Large intestine (tissue), 3 donors: ENCODE data around the gene CLDN24. TPM values are rescaled to one million over a fixed set of nuclear protein-coding genes. Genes with fewer than 3 reads are reported as not detected.

Source experiments
- DNase-seq, 2 donors: peaks; one replicate each; pipeline versions ENCODE4 v3.0.0 to v3.0.0-alpha.2; 2013
- H3K27ac ChIP-seq: one replicate; pipeline ENCODE4 v1.5.1; 2013; ENCODE audit warnings: low read length
- H3K27me3 ChIP-seq: 2 replicates; pipeline ENCODE4 v1.6.1; 2013; ENCODE audit warnings: low read length; ENCODE audit not compliant: control insufficient read depth, insufficient read depth
- H3K36me3 ChIP-seq: 2 replicates; pipeline ENCODE4 v1.6.1; 2013; ENCODE audit warnings: low read length; ENCODE audit not compliant: control insufficient read depth, insufficient read depth
- H3K4me1 ChIP-seq: one replicate; pipeline ENCODE4 v1.6.1; 2013; ENCODE audit warnings: low read length; ENCODE audit not compliant: control insufficient read depth, insufficient read depth
- H3K4me3 ChIP-seq: one replicate; pipeline ENCODE4 v1.5.1; 2013; ENCODE audit warnings: low read length
- H3K9me3 ChIP-seq: one replicate; pipeline ENCODE4 v1.6.1; 2013; ENCODE audit warnings: mild to moderate bottlenecking, low read depth, low read length, moderate library complexity; ENCODE audit not compliant: control insufficient read depth
- WGBS: methylation state at CpG from one replicate; pipeline ENCODE4 v1.1.5; 2013; ENCODE audit warnings: low lambda C conversion rate; ENCODE audit not compliant: insufficient coverage; 5-methylcytosine and 5-hydroxymethylcytosine counted together
- polyA plus RNA-seq: library from polyadenylated mRNA; unstranded; fragments of 120-200 nt; gene quantifications from one replicate; pipeline ENCODE4 v1.2.1, GENCODE V29; 2013

CLDN24 gene
- polyA plus RNA-seq, 1 donor, result 0.10 TPM

GRCh38 chr4:183347566-183347965, 25.3 kb upstream of the CLDN24 start:
- Histone ChIP-seq H3K4me3 (no peak overlapping the region), H3K27ac (no peak overlapping the region), H3K4me1 (peaks cover 15% of the 10 kb centered on the region), H3K27me3 (no peaks in the 10 kb centered on the region), H3K36me3 (no peaks in the 10 kb centered on the region), H3K9me3 (no peaks in the 10 kb centered on the region)
- DNase-seq, result peak; percentile 56 to 79
- no CpG with 5 or more reads among the region's 4 CpGs for WGBS

GRCh38 chr4:183347146-183347545, 24.9 kb upstream of the CLDN24 start:
- H3K9me3 ChIP-seq, result no peaks in the 10 kb centered on the region
- no peaks in the 10 kb centered on the region for H3K36me3 ChIP-seq
- H3K4me1 ChIP-seq, result peaks cover 15% of the 10 kb centered on the region
- H3K4me3 ChIP-seq, result no peak overlapping the region
- no peak overlapping the region for H3K27ac ChIP-seq
- no CpG with 5 or more reads among the region's 8 CpGs for WGBS
- no peaks in the 10 kb centered on the region for H3K27me3 ChIP-seq
- no peak for DNase-seq

- no peak for DNase-seq
- Histone ChIP-seq H3K36me3 (no peaks in the 10 kb centered on the region), H3K9me3 (no peaks in the 10 kb centered on the region), H3K4me3 (no peak overlapping the region), H3K27ac (no peak overlapping the region), H3K4me1 (peaks cover 15% of the 10 kb centered on the region), H3K27me3 (no peaks in the 10 kb centered on the region)
- no CpG with 5 or more reads among the region's 4 CpGs for whole genome bisulfite sequencing
These were observed 23.0 kb upstream of the CLDN24 start for GRCh38 chr4:183345261-183345660.

GRCh38 chr4:183344523-183345255, 22.5 kb upstream of the CLDN24 start:
- no peak overlapping the region for H3K4me3 ChIP-seq
- no peaks in the 10 kb centered on the region for H3K9me3 ChIP-seq
- peaks cover 15% of the 10 kb centered on the region for H3K4me1 ChIP-seq
- no peak overlapping the region for H3K27ac ChIP-seq
- WGBS, result no CpG with 5 or more reads among the region's 15 CpGs
- DNase-seq, result no peak
- H3K36me3 ChIP-seq, result no peaks in the 10 kb centered on the region
- no peaks in the 10 kb centered on the region for H3K27me3 ChIP-seq

- no peaks in the 10 kb centered on the region for H3K9me3 ChIP-seq
- no peak overlapping the region for H3K27ac ChIP-seq
- H3K4me3 ChIP-seq, result no peak overlapping the region
- peaks cover 15% of the 10 kb centered on the region for H3K4me1 ChIP-seq
- H3K36me3 ChIP-seq, result no peaks in the 10 kb centered on the region
- WGBS, result no CpG with 5 or more reads among the region's 7 CpGs
- H3K27me3 ChIP-seq, result no peaks in the 10 kb centered on the region
- DNase-seq, result no peak
These were observed 21.5 kb upstream of the CLDN24 start for GRCh38 chr4:183343730-183344129.

- Histone ChIP-seq H3K4me3 (peak overlapping the region; percentile 33), H3K4me1 (peaks cover 11% of the 10 kb centered on the region), H3K27me3 (no peaks in the 10 kb centered on the region), H3K27ac (no peak overlapping the region), H3K36me3 (no peaks in the 10 kb centered on the region), H3K9me3 (no peaks in the 10 kb centered on the region)
- WGBS, result no CpG with 5 or more reads among the region's 40 CpGs
- peak in 1 of 2 donors; percentile 67 for DNase-seq
These were observed 20.6 kb upstream of the CLDN24 start for GRCh38 chr4:183342541-183343533.

- Histone ChIP-seq H3K4me3 (no peak overlapping the region), H3K27me3 (no peaks in the 10 kb centered on the region), H3K27ac (no peak overlapping the region), H3K9me3 (no peaks in the 10 kb centered on the region), H3K4me1 (peaks cover 4% of the 10 kb centered on the region), H3K36me3 (no peaks in the 10 kb centered on the region)
- no CpG with 5 or more reads among the region's 7 CpGs for WGBS
- no peak for DNase-seq
These were observed 15.6 kb upstream of the CLDN24 start for GRCh38 chr4:183337833-183338232.

- no peaks in the 10 kb centered on the region for H3K9me3 ChIP-seq
- H3K27me3 ChIP-seq, result no peaks in the 10 kb centered on the region
- no peaks in the 10 kb centered on the region for H3K36me3 ChIP-seq
- DNase-seq, result no peak
- no CpG with 5 or more reads among the region's 9 CpGs for WGBS
- H3K27ac ChIP-seq, result no peak overlapping the region
- H3K4me3 ChIP-seq, result no peak overlapping the region
- peaks cover 4% of the 10 kb centered on the region for H3K4me1 ChIP-seq
These were observed 15.1 kb upstream of the CLDN24 start for GRCh38 chr4:183337349-183337748.

GRCh38 chr4:183335369-183335940, 13.2 kb upstream of the CLDN24 start:
- Histone ChIP-seq H3K27ac (no peak overlapping the region), H3K27me3 (no peaks in the 10 kb centered on the region), H3K4me3 (no peak overlapping the region), H3K9me3 (no peaks in the 10 kb centered on the region), H3K4me1 (peaks cover 4% of the 10 kb centered on the region), H3K36me3 (no peaks in the 10 kb centered on the region)
- no CpG with 5 or more reads among the region's 3 CpGs for WGBS
- peak in 1 of 2 donors; percentile 56 for DNase-seq

- WGBS, result 60% methylated on average over 2 of the region's 6 CpGs
- DNase-seq, result peak; percentile 45 to 79
- no peaks in the 10 kb centered on the region for H3K36me3 ChIP-seq
- peaks cover 4% of the 10 kb centered on the region for H3K4me1 ChIP-seq
- no peaks in the 10 kb centered on the region for H3K27me3 ChIP-seq
- H3K9me3 ChIP-seq, result no peaks in the 10 kb centered on the region
- no peak overlapping the region for H3K27ac ChIP-seq
- no peak overlapping the region for H3K4me3 ChIP-seq
These were observed 11.8 kb upstream of the CLDN24 start for GRCh38 chr4:183333983-183334382.
